GM21723 (cell line): ENCODE results near the gene UQCC5.

Experiments
- ATAC-seq: cut with Tn5 transposase; IDR thresholded peaks from one replicate; pipeline ENCODE4 v1.9.1; 2021; ENCODE audit warnings: mild to moderate bottlenecking, moderate library complexity; ENCODE audit not compliant: unreplicated experiment

UQCC5 gene

GRCh38 chr3:52503788-52504424 lies 32.5 kb upstream of the UQCC5 start:
- ATAC-seq, result no peak

DNA sequence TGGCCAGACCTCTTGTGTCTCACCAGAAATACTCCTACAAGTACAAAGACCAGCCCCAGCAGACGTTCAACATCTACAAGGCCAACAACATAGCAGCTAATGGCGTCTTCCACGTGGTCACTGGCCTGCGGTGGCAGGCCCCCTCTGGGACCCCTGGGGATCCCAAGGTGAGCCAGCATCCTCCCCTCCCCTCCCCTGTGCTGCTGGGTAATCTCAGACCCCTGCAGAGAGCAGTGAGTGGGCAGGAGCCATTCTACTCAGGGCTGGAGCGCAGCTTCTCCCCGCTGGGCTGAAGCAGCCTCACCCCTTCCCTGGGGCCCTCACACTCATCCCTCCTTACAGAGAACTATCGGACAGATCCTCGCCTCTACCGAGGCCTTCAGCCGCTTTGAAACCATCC lies 31.4 kb upstream of the UQCC5 start:
- ATAC-seq, result no peak

GRCh38 chr3:52506266-52506966 lies 30.0 kb upstream of the UQCC5 start:
- ATAC-seq, result no peak

DNA sequence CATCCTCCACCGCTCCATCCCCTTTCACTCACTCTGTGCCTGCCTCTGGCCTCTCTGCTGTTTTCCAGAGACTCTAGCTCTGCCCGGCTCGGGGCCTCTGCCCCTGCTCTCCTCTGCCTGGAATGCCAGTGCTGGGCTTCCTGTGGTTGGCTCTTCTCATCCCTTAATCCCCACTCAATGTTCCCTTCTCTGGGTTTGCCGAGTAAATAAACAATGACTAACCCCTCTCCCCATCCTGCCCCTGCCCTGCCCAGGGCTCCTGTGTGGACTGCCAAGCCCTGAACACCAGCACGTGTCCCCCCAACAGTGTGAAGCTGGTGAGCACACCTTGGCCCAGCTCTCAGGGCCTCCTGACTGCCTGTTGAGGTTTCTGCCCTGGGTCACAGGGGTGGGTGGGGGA lies 29.0 kb upstream of the UQCC5 start:
- no peak for ATAC-seq

DNA sequence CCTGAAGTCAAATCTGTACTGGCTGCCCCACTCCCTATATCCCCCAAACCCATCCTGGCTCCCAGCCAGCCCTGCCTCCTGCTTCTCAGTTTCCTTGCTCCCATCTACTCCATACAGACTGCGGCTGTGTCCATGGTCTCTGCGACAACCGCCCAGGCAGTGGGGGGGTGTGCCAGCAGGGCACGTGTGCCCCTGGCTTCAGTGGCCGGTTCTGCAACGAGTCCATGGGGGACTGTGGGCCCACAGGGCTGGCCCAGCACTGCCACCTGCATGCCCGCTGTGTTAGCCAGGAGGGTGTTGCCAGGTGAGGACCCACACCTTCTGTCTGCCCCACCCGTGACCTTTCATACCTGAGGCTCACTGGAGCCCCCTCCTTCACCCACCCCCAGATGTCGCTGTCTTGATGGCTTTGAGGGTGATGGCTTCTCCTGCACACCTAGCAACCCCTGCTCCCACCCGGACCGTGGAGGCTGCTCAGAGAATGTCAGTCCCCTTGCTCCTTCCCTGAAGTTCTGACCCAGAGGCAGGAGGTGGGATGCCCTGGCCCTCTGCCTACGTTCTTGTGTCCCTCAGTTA lies 26.6 kb upstream of the UQCC5 start:
- no peak for ATAC-seq

- no peak for ATAC-seq
These were observed 24.9 kb upstream of the UQCC5 start for GRCh38 chr3:52511509-52511908.

GRCh38 chr3:52512105-52512504 lies 24.3 kb upstream of the UQCC5 start:
- ATAC-seq, result no peak

- ATAC-seq, result no peak
These were observed 23.7 kb upstream of the UQCC5 start for GRCh38 chr3:52512727-52513126.

DNA sequence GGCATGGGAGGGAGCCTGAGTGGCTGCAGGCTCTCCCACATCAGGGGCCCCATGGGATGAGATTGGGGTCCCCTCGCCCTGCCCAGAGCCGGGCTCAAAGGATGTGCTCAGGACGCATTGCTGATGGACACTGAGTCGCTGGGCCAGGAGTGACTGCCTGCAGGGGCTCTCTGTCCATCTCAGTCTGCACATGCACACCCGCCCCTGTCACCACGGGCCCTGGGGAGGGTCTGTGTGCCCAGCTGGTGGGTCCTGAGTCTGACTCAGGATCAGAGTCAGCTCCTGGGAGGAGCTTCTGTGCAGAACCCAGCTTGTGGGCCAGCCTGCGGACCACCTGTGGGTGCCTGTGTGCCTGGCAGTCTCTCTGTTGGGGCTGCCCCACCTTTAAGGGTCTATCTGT lies 23.1 kb upstream of the UQCC5 start:
- no peak for ATAC-seq

DNA sequence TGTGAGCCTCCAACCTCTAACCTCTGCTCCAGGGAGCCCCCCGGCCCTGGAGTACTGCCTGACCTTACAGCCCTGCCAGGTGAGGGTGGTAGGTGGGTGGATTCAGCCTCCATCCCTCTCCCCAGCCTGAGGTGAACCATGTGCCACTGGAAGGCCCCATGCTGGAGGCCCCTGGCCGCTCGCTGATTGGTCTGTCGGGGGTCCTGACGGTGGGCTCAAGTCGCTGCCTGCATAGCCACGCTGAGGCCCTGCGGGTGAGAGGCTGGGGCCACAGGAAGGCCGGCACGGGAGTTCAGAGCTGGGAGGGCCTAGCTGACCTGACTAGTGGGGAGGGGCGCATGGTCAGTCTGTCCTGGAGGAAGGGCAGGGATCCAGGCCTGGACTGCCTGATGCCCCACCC lies 21.8 kb upstream of the UQCC5 start:
- no peak for ATAC-seq

DNA sequence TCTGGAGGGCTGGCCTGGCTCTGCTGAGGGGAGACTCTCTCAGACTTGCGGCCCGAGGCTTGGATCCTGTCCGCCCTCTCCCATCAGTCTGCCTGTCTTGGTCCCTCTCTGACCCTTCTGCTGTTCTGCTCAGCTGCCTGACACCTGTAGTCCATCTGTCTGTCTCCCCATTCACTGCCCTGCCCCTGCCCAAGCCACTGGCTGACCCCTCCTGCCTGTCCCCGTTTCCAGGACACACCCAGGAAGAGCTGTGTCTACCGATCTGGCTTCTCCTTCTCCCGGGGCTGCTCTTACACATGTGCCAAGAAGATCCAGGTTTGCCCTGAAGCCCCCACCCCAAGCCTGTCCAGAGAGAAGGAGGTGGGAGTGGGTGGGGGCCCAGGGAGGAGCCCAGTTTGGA lies 21.2 kb upstream of the UQCC5 start:
- ATAC-seq, result no peak

DNA sequence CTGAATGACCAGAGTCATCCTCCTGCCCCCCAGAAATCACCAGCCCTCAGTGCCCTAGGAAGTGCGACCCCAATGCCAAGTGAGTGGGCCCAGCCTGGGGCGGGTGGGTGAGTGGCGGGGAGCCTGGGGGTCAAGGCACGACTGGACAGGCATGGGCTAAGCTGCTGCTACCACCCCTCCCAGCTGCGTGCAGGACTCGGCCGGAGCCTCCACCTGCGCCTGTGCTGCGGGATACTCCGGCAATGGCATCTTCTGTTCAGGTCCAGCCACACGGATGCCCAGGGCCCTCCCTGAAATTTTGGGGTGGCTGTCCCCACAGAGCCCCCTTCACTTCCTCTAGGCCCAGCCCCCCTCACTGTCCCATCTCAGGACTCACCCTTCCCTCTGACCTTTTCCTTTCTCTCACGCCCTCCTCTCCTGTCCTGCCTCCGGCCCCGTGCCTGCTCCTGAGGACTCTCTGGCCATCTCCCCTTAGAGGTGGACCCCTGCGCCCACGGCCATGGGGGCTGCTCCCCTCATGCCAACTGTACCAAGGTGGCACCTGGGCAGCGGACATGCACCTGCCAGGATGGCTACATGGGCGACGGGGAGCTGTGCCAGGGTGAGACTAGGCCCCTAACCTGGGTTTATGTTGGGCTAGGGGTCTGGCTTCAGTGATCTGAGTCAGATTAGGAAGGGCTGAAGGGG lies 19.8 kb upstream of the UQCC5 start:
- no peak for ATAC-seq

DNA sequence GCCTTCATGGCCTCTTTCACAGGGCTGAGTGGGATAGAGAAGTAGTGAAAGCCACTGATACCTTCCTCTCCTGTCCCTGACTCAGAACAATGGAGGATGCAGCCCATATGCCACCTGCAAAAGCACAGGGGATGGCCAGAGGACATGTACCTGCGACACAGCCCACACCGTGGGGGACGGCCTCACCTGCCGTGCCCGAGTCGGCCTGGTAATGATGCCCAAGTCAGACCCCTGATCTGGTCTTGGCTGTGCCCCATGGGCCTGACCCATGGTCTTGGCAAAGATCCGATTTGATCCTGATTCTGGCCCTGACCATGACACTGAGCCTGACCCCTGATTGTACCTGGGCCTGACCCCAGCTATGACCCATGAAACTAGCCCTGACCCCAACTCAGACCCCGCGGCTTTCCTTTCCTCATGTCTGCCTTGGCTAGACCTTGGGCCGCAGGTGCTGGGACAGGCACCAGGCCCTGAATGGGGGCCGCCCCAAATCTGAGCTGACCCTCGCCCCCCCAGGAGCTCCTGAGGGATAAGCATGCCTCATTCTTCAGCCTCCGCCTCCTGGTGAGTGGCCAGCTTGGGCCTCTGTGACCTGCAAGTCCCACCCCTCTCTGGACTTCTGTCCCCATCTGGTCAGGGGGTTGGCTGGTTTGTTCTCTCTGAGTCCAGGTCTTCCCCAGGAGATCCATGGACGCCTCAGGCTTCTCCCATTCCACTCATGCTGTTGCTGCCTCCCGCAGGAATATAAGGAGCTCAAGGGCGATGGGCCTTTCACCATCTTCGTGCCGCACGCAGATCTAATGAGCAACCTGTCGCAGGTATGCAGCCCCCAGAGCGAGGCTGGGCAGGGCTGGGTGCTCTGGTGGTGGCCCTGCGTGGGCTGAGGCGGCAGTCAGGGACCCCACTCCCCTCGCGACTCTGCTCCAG lies 18.3 kb upstream of the UQCC5 start:
- ATAC-seq, result no peak

DNA sequence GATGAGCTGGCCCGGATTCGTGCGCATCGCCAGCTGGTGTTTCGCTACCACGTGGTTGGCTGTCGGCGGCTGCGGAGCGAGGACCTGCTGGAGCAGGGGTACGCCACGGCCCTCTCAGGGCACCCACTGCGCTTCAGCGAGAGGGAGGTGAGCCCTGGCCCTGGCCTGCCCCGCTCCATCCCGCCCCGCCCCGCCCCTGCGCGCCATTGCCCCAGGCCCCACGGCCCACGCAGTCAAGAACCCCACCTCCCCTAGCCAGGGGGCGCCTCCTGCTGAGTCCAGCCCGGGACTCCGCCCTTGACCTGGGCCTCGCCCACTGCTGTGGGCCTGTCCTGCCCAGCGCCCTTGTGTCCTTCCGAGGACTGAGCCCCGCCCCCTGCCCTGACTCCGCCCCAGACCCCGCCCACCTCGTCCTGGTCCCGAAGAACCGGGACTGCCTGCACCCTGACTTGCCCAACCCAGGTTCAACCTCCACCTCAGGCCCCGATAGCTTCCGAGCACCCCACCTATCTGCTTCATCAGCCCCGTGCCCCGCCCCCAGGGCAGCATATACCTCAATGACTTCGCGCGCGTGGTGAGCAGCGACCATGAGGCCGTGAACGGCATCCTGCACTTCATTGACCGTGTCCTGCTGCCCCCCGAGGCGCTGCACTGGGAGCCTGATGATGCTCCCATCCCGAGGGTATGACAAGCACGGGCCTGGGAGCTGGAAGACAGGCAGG lies 17.5 kb upstream of the UQCC5 start:
- no peak for ATAC-seq

GRCh38 chr3:52519445-52520140 lies 16.8 kb upstream of the UQCC5 start:
- no peak for ATAC-seq

DNA sequence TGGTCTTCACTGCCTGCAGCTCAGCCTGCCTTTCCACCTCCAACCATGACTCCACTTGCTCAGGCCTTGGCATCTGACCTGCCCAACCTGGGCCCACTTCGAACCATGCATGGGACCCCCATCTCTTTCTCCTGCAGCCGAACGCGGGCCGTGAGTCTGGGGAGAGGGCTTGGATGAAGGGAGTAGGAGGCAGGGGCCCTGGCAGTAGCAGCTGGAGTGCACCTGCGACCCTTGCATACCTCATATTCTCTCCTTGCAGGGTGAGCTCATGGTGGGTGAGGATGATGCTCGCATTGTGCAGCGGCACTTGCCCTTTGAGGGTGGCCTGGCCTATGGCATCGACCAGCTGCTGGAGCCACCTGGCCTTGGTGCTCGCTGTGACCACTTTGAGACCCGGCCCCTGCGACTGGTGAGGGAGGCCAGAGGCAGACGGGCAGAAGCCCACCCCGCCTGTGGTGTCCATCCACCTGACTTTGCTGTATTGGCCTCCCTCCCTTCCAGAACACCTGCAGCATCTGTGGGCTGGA lies 16.2 kb upstream of the UQCC5 start:
- no peak for ATAC-seq

DNA sequence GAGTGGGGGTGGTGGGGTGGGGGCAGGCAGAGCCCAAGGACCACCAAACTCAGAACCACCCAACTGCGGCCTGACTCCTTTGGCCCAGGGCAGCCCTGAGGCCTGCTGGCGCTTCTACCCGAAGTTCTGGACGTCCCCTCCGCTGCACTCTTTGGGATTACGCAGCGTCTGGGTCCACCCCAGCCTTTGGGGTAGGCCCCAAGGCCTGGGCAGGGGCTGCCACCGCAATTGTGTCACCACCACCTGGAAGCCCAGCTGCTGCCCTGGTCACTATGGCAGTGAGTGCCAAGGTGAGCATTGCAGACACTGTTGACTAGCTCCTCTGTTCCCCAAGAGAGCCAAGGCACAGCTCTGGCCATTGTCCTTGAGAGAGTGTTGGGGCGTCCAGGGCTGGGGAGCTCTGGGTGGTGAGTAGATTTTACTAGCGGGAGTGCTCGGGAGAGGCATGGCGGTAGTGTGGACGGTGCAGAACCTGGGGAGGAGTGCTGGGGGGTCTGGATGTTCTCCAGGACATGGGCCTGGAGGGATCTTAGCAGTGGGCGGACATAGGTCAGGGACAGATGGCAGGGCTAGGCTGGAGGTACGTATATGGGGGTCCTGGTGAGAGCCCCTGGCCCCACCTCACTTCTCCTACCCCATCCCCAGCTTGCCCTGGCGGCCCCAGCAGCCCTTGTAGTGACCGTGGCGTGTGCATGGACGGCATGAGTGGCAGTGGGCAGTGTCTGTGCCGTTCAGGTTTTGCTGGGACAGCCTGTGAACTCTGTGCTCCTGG lies 15.5 kb upstream of the UQCC5 start:
- ATAC-seq, result no peak

DNA sequence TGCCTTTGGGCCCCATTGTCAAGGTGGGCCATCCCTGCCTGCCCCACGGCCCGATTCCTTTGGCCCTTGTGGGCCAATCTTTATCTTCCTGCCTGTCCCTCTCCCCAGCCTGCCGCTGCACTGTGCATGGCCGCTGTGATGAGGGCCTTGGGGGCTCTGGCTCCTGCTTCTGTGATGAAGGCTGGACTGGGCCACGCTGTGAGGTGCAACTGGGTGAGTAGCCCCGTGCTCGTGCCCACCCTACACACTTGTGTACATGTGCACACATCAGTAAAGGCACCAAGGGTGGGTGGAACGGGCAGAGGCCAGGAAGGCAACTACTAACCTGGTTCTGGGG lies 14.9 kb upstream of the UQCC5 start:
- ATAC-seq, result no peak
